Lung (tissue), 12 donors: ENCODE results near the gene COL9A2. TPM values are rescaled to one million over a fixed set of nuclear protein-coding genes. Genes with fewer than 3 reads are reported as not detected.

ENCODE experiments used
- ATAC-seq: fragments of 200-7000 bp; cut with Tn5 transposase; one replicate; pipeline ENCODE4 v1.9.1; 2020; ENCODE audit warnings: moderate number of reproducible peaks; ENCODE audit not compliant: insufficient read depth, low FRiP score
- DNase-seq, 3 donors: peaks; one replicate each; pipeline ENCODE4 v3.0.0-alpha.2; 2013 to 2017
- H3K27ac ChIP-seq, 2 donors: one replicate each; pipeline ENCODE4 v1.5.1; 2013; ENCODE audit warnings: mild to moderate bottlenecking in 2 of 2, moderate library complexity in 2 of 2, control low read depth in 1 of 2, inconsistent platforms in 1 of 2, low read depth in 1 of 2, low read length in 1 of 2
- H3K27me3 ChIP-seq, 3 donors: one replicate each; pipeline ENCODE4 v1.5.1; 2013; ENCODE audit warnings: low read length in 2 of 3; ENCODE audit not compliant: control insufficient read depth in 3 of 3, insufficient read depth in 3 of 3
- H3K36me3 ChIP-seq, 4 donors: one replicate each; pipeline ENCODE4 v1.5.1; 2013; ENCODE audit warnings: low read length in 4 of 4, mild to moderate bottlenecking in 1 of 4, moderate library complexity in 1 of 4; ENCODE audit not compliant: control insufficient read depth in 4 of 4, insufficient read depth in 4 of 4
- H3K4me1 ChIP-seq, 5 donors: one replicate each; pipeline ENCODE4 v1.5.1; 2013; ENCODE audit warnings: low read length in 5 of 5, mild to moderate bottlenecking in 2 of 5, moderate library complexity in 1 of 5; ENCODE audit not compliant: control insufficient read depth in 5 of 5, insufficient read depth in 5 of 5
- H3K4me3 ChIP-seq: one replicate; pipeline ENCODE4 v1.5.1; 2013; ENCODE audit warnings: mild to moderate bottlenecking, control low read depth, moderate library complexity
- H3K9ac ChIP-seq, 2 donors: one replicate each; pipeline ENCODE4 v1.5.1; 2013; ENCODE audit warnings: low read length in 2 of 2, control low read depth in 1 of 2; ENCODE audit not compliant: insufficient read depth in 1 of 2
- H3K9me3 ChIP-seq, 4 donors: one replicate each; pipeline ENCODE4 v1.5.1; 2013; ENCODE audit warnings: low read length in 3 of 4, mild to moderate bottlenecking in 1 of 4, moderate library complexity in 1 of 4; ENCODE audit not compliant: control insufficient read depth in 4 of 4, insufficient read depth in 3 of 4
- CTCF ChIP-seq: IDR thresholded peaks from 2 replicates; pipeline ENCODE4 v1.5.1; 2012; ENCODE audit warnings: mild to moderate bottlenecking; ENCODE audit errors: control extremely low read depth, extremely low read depth
- WGBS, 2 donors: extraction: QIAGEN DNeasy Blood & Tissue Kit; methylation state at CpG; one replicate each; pipeline ENCODE4 v1.1.7; 2013; 5-methylcytosine and 5-hydroxymethylcytosine counted together
- polyA plus RNA-seq, 2 donors: library from polyadenylated mRNA; stranded (reverse); fragments of 200-250 nt; gene quantifications; one replicate each; pipeline ENCODE4 v1.2.1, GENCODE V29; 2013
- total RNA-seq, 2 donors: library from RNA; depleted of rRNA in 1 of 2; stranded (reverse); fragments of >200 nt in 1 of 2; gene quantifications; one replicate each; pipeline ENCODE4 v1.2.1, GENCODE V29; 2014 to 2021
- donor health status: control.
- donor health status: control.
- donor health status: Bipolar disorder and iron deficiency.
- donor health status: healthy.
- donor health status: DM: yes; HTN: yes; CAD: no.

The COL9A2 gene
- total and polyA plus RNA-seq, 4 donors: 3.7 to 16.0 (median 9.4) TPM

- Histone ChIP-seq H3K9ac (no peak overlapping the region), H3K27ac (no peak overlapping the region), H3K9me3 (no peaks in the 10 kb centered on the region), H3K27me3 (peaks cover 0 to 13% (median 9%) of the 10 kb centered on the region in 3 donors), H3K36me3 (no peaks in the 10 kb centered on the region), H3K4me1 (peaks cover 0 to 52% (median 13%) of the 10 kb centered on the region in 5 donors), H3K4me3 (no peak overlapping the region)
- DNase-seq (peak in 1 of 3 donors; percentile 12), ATAC-seq (no peak)
- TF ChIP-seq CTCF: no peak
- 33 to 47% methylated on average over 10 of the region's 10 CpGs for WGBS, 2 donors
These were observed 4.6 kb downstream of the COL9A2 start for GRCh38 chr1:40312238-40313205.

GRCh38 chr1:40311692-40312091 is 5.4 kb downstream of the COL9A2 start:
- no peak overlapping the region for H3K27ac ChIP-seq
- TF ChIP-seq CTCF: no peak
- peaks cover 0 to 6% (median 4%) of the 10 kb centered on the region in 3 donors for H3K27me3 ChIP-seq
- no peak overlapping the region for H3K4me3 ChIP-seq
- no peak for DNase-seq
- H3K36me3 ChIP-seq: no peaks in the 10 kb centered on the region
- no peak overlapping the region for H3K9ac ChIP-seq
- H3K4me1 ChIP-seq: peaks cover 0 to 53% (median 14%) of the 10 kb centered on the region in 5 donors
- ATAC-seq: no peak
- WGBS, 2 donors: 93 to 95% methylated on average over 5 of the region's 5 CpGs
- no peaks in the 10 kb centered on the region for H3K9me3 ChIP-seq

- no peak overlapping the region for H3K4me3 ChIP-seq
- TF ChIP-seq CTCF: no peak
- DNase-seq (no peak), ATAC-seq (no peak)
- H3K9me3 ChIP-seq: no peaks in the 10 kb centered on the region
- H3K36me3 ChIP-seq: no peaks in the 10 kb centered on the region
- WGBS, 2 donors: 88 to 89% methylated on average over 20 to 22 of the region's 22 CpGs
- H3K9ac ChIP-seq: no peak overlapping the region
- H3K27ac ChIP-seq: no peak overlapping the region
- peaks cover 0 to 48% (median 14%) of the 10 kb centered on the region in 5 donors for H3K4me1 ChIP-seq
- H3K27me3 ChIP-seq: peaks cover 0 to 5% (median 4%) of the 10 kb centered on the region in 3 donors
These were observed 6.0 kb downstream of the COL9A2 start for GRCh38 chr1:40310983-40311642.
